DND-41 (cell line): Measurements from ENCODE around the gene WDFY4.

ENCODE experiments used
- CTCF ChIP-seq: IDR thresholded peaks from 2 replicates; pipeline ENCODE4 v1.5.1; 2012; ENCODE audit warnings: borderline replicate concordance, low read length, moderate library complexity, mild to moderate bottlenecking; ENCODE audit not compliant: poor library complexity, severe bottlenecking; ENCODE audit errors: extremely low read depth
- EZH2 ChIP-seq: IDR thresholded peaks from 3 replicates; pipeline ENCODE4 v1.6.1; 2012; ENCODE audit warnings: borderline replicate concordance, low read depth, mild to moderate bottlenecking, moderate library complexity, low read length, inconsistent platforms; ENCODE audit not compliant: severe bottlenecking

- no peak for TF ChIP-seq CTCF
- TF ChIP-seq EZH2: no peak
These were observed 16.6 kb upstream of the WDFY4 start for GRCh38 chr10:48667960-48668590.
